Endodermal cell (in vitro differentiated cells): ENCODE data around the gene DNAH11. TPM values are rescaled to one million over a fixed set of nuclear protein-coding genes. Genes with fewer than 3 reads are reported as not detected.

Source experiments
- DNase-seq: peaks from one replicate; pipeline ENCODE4 v3.0.0-alpha.2; 2017
- H3K27ac ChIP-seq: 2 replicates; pipeline ENCODE4 v1.5.1; 2013; ENCODE audit warnings: mild to moderate bottlenecking, low read depth, low read length, moderate library complexity
- H3K27me3 ChIP-seq: 2 replicates; pipeline ENCODE4 v1.6.1; 2013; ENCODE audit warnings: mild to moderate bottlenecking, low read length, moderate library complexity; ENCODE audit not compliant: insufficient read depth, control insufficient read depth, poor library complexity, severe bottlenecking
- H3K36me3 ChIP-seq: 2 replicates; pipeline ENCODE4 v1.7.0; 2013; ENCODE audit warnings: mild to moderate bottlenecking, low read length, moderate library complexity; ENCODE audit not compliant: control insufficient read depth, insufficient read depth
- H3K4me1 ChIP-seq: one replicate; pipeline ENCODE4 v1.7.0; 2013; ENCODE audit warnings: low read length; ENCODE audit not compliant: control insufficient read depth, insufficient read depth
- H3K4me3 ChIP-seq: 2 replicates; pipeline ENCODE4 v1.5.1; 2013; ENCODE audit warnings: mild to moderate bottlenecking, low read length, moderate library complexity
- H3K9ac ChIP-seq: 2 replicates; pipeline ENCODE4 v1.6.1; 2013; ENCODE audit warnings: mild to moderate bottlenecking, low read length, moderate library complexity; ENCODE audit not compliant: poor library complexity, severe bottlenecking; ENCODE audit errors: extremely low read depth
- H3K9me3 ChIP-seq: 2 replicates; pipeline ENCODE4 v1.6.1; 2013; ENCODE audit warnings: mild to moderate bottlenecking, low read length, moderate library complexity; ENCODE audit not compliant: control insufficient read depth
- H3K27ac Mint-ChIP-seq: 2 replicates; pipeline ENCODE4 v1.8.0; 2020; ENCODE audit warnings: mixed read lengths
- H3K27me3 Mint-ChIP-seq: 2 replicates; pipeline ENCODE4 v1.8.0; 2021; ENCODE audit warnings: mild to moderate bottlenecking, mixed read lengths; ENCODE audit not compliant: insufficient read depth
- H3K36me3 Mint-ChIP-seq: 2 replicates; pipeline ENCODE4 v1.8.0; 2020; ENCODE audit warnings: low read depth, mixed read lengths
- H3K4me1 Mint-ChIP-seq: 2 replicates; pipeline ENCODE4 v1.8.0; 2020; ENCODE audit warnings: mixed read lengths
- H3K4me3 Mint-ChIP-seq: 2 replicates; pipeline ENCODE4 v1.8.0; 2020; ENCODE audit warnings: mild to moderate bottlenecking, moderate library complexity, mixed read lengths
- H3K9me3 Mint-ChIP-seq: 2 replicates; pipeline ENCODE4 v1.8.0; 2020; ENCODE audit warnings: mild to moderate bottlenecking, mixed read lengths
- CTCF ChIP-seq: fragments of 200-600 bp; sonication (generic); conservative IDR thresholded peaks from 2 replicates; pipeline ENCODE4 v1.5.0; 2021; ENCODE audit warnings: antibody characterized with exemption, mild to moderate bottlenecking
- WGBS, 2 experiments: methylation state at CpG; one replicate each; pipeline versions ENCODE4 v1.1.5 to v1.1.7; 2013; ENCODE audit warnings: missing lambda C conversion rate in 2 of 2, mixed read lengths in 1 of 2; ENCODE audit not compliant: insufficient coverage in 1 of 2, insufficient read length in 1 of 2; 5-methylcytosine and 5-hydroxymethylcytosine counted together
- total RNA-seq, 2 donors: library from RNA; stranded (reverse); fragmentation: NEBNext Ultra II Directional in 1 of 2; extraction: Animal tissue kit (Norgen Biotek cat#: 25700) in 1 of 2; gene quantifications; 2 replicates in 1 of 2; 3 replicates in 1 of 2; pipeline ENCODE4 v1.2.1, GENCODE V29; 2021

Gene DNAH11
- total RNA-seq, 2 donors from 2014 or later: 0.80 to 0.99 TPM

DNA sequence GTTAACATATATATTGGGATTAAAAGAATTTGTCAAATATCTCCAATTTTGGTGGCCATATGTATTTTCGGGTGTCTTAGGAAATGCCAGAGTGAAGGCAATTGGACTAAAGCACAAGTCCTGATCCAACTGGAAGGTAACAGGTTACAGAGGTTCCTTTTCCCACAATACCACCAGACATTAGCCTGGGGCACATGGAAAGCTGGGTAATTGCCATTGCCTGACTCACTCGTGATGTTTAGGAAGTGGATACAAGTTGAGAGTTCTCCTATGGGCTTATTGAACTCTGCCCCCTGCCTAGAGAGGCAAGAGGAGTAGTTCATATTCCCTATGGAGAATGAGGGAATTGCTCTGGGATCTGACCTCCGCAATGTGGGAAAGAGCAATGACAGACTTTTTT lies 5.7 kb downstream of the DNAH11 start:
- H3K9ac ChIP-seq: no peak overlapping the region
- 82 to 95% methylated on average over 2 to 3 of the region's 3 CpGs for WGBS, 2 experiments
- H3K9me3 ChIP-seq: no peaks in the 10 kb centered on the region
- H3K27ac ChIP-seq: no peak overlapping the region
- no peak for TF ChIP-seq CTCF
- H3K27me3 ChIP-seq: peaks cover 37% of the 10 kb centered on the region
- Mint-ChIP-seq H3K27ac (no peak overlapping the region), H3K36me3 (no peaks in the 10 kb centered on the region), H3K4me1 (peaks cover 7% of the 10 kb centered on the region), H3K4me3 (no peak overlapping the region), H3K27me3 (peaks cover 34% of the 10 kb centered on the region), H3K9me3 (no peaks in the 10 kb centered on the region)
- H3K4me3 ChIP-seq: no peak overlapping the region
- DNase-seq: no peak
- no peaks in the 10 kb centered on the region for H3K4me1 ChIP-seq
- H3K36me3 ChIP-seq: no peaks in the 10 kb centered on the region

- Mint-ChIP-seq H3K4me1 (peaks cover 5% of the 10 kb centered on the region), H3K27me3 (peaks cover 18% of the 10 kb centered on the region), H3K27ac (no peak overlapping the region), H3K4me3 (no peak overlapping the region), H3K36me3 (no peaks in the 10 kb centered on the region), H3K9me3 (no peaks in the 10 kb centered on the region)
- H3K27me3 ChIP-seq: peaks cover 21% of the 10 kb centered on the region
- H3K4me3 ChIP-seq: no peak overlapping the region
- no peak overlapping the region for H3K9ac ChIP-seq
- no peaks in the 10 kb centered on the region for H3K36me3 ChIP-seq
- no peak for TF ChIP-seq CTCF
- no peak for DNase-seq
- 86 to 90% methylated on average over 2 to 3 of the region's 3 CpGs for WGBS, 2 experiments
- H3K27ac ChIP-seq: no peak overlapping the region
- H3K9me3 ChIP-seq: no peaks in the 10 kb centered on the region
- no peaks in the 10 kb centered on the region for H3K4me1 ChIP-seq
These were observed 7.2 kb downstream of the DNAH11 start for GRCh38 chr7:21550076-21550475.

GRCh38 chr7:21550821-21551531 lies 8.1 kb downstream of the DNAH11 start:
- no peak overlapping the region for H3K27ac ChIP-seq
- no peaks in the 10 kb centered on the region for H3K36me3 ChIP-seq
- H3K4me1 ChIP-seq: no peaks in the 10 kb centered on the region
- no peak overlapping the region for H3K9ac ChIP-seq
- Mint-ChIP-seq H3K9me3 (no peaks in the 10 kb centered on the region), H3K36me3 (no peaks in the 10 kb centered on the region), H3K27me3 (peaks cover 9% of the 10 kb centered on the region), H3K4me3 (no peak overlapping the region), H3K4me1 (peaks cover 3% of the 10 kb centered on the region), H3K27ac (no peak overlapping the region)
- no peak overlapping the region for H3K4me3 ChIP-seq
- TF ChIP-seq CTCF: peak; percentile 74
- 72 to 77% methylated on average over 4 to 5 of the region's 6 CpGs for WGBS, 2 experiments
- peak; percentile 84 for DNase-seq
- no peaks in the 10 kb centered on the region for H3K9me3 ChIP-seq
- H3K27me3 ChIP-seq: peaks cover 12% of the 10 kb centered on the region
